ENCODE data around the gene KRT71. TPM values are rescaled to one million over a fixed set of nuclear protein-coding genes. Genes with fewer than 3 reads are reported as not detected.

KRT71 gene
- total and polyA plus RNA-seq, 2 of the 8 experiments (the other 6 are each of a cell fraction or from before 2014, with no cell fraction given) = not detected

DNA sequence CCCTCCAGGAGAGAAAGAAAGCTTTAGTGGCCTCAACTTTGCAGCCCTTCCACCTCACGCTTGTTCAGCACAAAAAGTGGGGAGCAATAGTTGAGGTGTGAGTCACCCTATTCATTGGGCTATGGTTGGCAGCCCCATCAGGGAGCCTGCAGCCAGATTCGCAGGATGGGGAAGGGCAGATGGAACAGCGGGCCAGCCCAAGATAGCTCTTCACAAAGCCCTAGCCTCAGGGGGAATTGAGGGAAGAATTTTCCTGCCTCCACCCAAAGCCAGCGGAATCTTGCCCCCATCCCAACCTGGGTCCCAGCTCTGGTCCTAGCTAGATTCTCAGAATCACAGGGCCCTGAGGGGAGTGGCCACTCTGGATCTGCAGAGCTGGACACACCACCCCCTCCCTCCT is 29.1 kb downstream of the KRT71 start:
- DNase-seq (ENCODE audit: low read depth in 1 of 2, low spot score in 2 of 2) (peak in 1 of 2 experiments; percentile 22), FAIRE-seq (no peak)
- no peak overlapping the region for H2BK12ac ChIP-seq (ENCODE audit: low read depth, low read length)
- no peak overlapping the region for H2BK20ac ChIP-seq (ENCODE audit: low read length)
- no peaks in the 10 kb centered on the region; a peak in 1 of 7 replicates for H3K27me3 ChIP-seq (replicated peaks in 1 of 4; ENCODE audit: control insufficient read depth in 3 of 4, extremely low read depth in 1 of 4, insufficient read depth in 3 of 4, low read length in 3 of 4)
- H3K36me3 ChIP-seq (ENCODE audit: control insufficient read depth in 2 of 4, insufficient read depth in 4 of 4, low read length in 3 of 4) = no peaks in the 10 kb centered on the region
- H3K9ac ChIP-seq (replicated peaks in 1 of 4; ENCODE audit: extremely low read depth in 1 of 4, low read depth in 3 of 4, low read length in 3 of 4) = no peak overlapping the region
- H3K56ac ChIP-seq (replicated peaks; ENCODE audit: insufficient read length, low read depth, low read length) = no peak overlapping the region
- no peaks in the 10 kb centered on the region for H3K23me2 ChIP-seq (ENCODE audit: low read depth, low read length)
- no peak overlapping the region for H3K4ac ChIP-seq (replicated peaks; ENCODE audit: insufficient read length, low read depth, low read length)
- H3K79me1 ChIP-seq (ENCODE audit: low read depth, low read length) = no peaks in the 10 kb centered on the region
- TF ChIP-seq EP300 (IDR thresholded peaks at IDR 0.05; ENCODE audit: borderline replicate concordance in 1 of 2, low read depth in 2 of 2, low read length in 2 of 2) = no peak
- no peak for TF ChIP-seq TCF12 (IDR thresholded peaks at IDR 0.05; ENCODE audit: low read depth, low read length)
- TF ChIP-seq SP1 (IDR thresholded peaks at IDR 0.05; ENCODE audit: low read depth, low read length) = no peak
- TF ChIP-seq CHD2 (IDR thresholded peaks at IDR 0.05; ENCODE audit: low read length) = no peak
- TF ChIP-seq JUN (IDR thresholded peaks at IDR 0.05; ENCODE audit: low read depth, low read length) = no peak
- TF ChIP-seq BRCA1 (IDR thresholded peaks at IDR 0.05; ENCODE audit: low read depth, low read length) = no peak
- TF ChIP-seq SIX5 (IDR thresholded peaks at IDR 0.05; ENCODE audit: low read depth, low read length) = no peak
- no peak for TF ChIP-seq TBP (IDR thresholded peaks at IDR 0.05; ENCODE audit: low read depth, low read length)
- no peak for TF ChIP-seq SUZ12 (IDR thresholded peaks at IDR 0.05; ENCODE audit: low read length)
- TF ChIP-seq MAX (IDR thresholded peaks at IDR 0.05) = no peak
- no peak for TF ChIP-seq ASH2L (IDR thresholded peaks at IDR 0.05; ENCODE audit: low read length)
- TF ChIP-seq RXRA (IDR thresholded peaks at IDR 0.05; ENCODE audit: insufficient read depth, low read depth, low read length) = no peak
- no peak overlapping the region for H4K8ac ChIP-seq (ENCODE audit: extremely low read depth, insufficient read depth, low read length)
- no peak overlapping the region for H3K23ac ChIP-seq (ENCODE audit: insufficient read length)
- H3K9me3 ChIP-seq (ENCODE audit: insufficient read depth in 2 of 2, low read depth in 1 of 2, low read length in 1 of 2) = no peaks in the 10 kb centered on the region
- no peaks in the 10 kb centered on the region for H3K79me2 ChIP-seq (ENCODE audit: control insufficient read depth in 1 of 2, insufficient read depth in 2 of 2, low read length in 2 of 2)
- peaks cover 0 to 1% (median 0%) of the 10 kb centered on the region in 4 experiments; a peak in 1 of 7 replicates for H3K4me1 ChIP-seq (replicated peaks in 1 of 4; ENCODE audit: control insufficient read depth in 3 of 4, insufficient read depth in 4 of 4, low read length in 3 of 4)
- no peak overlapping the region for H3K4me3 ChIP-seq (ENCODE audit: extremely low read depth in 1 of 4, insufficient read depth in 2 of 4, low read depth in 3 of 4, low read length in 4 of 4)
- H4K91ac ChIP-seq (replicated peaks; ENCODE audit: insufficient read length, low read length) = no peak overlapping the region
- H2BK5ac ChIP-seq (ENCODE audit: low read depth, low read length) = no peak overlapping the region
- no peaks in the 10 kb centered on the region for H4K20me1 ChIP-seq (replicated peaks in 1 of 2; ENCODE audit: control insufficient read depth in 1 of 2, insufficient read depth in 2 of 2, low read length in 2 of 2)
- no peak overlapping the region for H3K18ac ChIP-seq (ENCODE audit: extremely low read depth, low read length)
- H3K27ac ChIP-seq (ENCODE audit: low read depth, low read length) = no peak overlapping the region
- H3K14ac ChIP-seq (ENCODE audit: insufficient read length) = no peak overlapping the region
- no peak overlapping the region for H2BK120ac ChIP-seq (replicated peaks; ENCODE audit: low read depth, low read length)
- 84% methylated on average over 4 of the region's 4 CpGs; no CpG with 5 or more reads in 1 of the 2 experiments for WGBS, 2 experiments (ENCODE audit: extremely low coverage in 1 of 2, insufficient coverage in 1 of 2, insufficient read length in 1 of 2, insufficient replicate concordance in 2 of 2, low coverage in 1 of 2, low lambda C conversion rate in 2 of 2, missing lambda C conversion rate in 1 of 2)
- CTCF ChIA-PET (ENCODE audit: partially characterized antibody) = interaction anchor here (0.7 to 1.5 kb wide), 4 partner anchors 9 to 347 kb away, joined by 3 read pairs; no protein-coding TSS in a partner anchor
- H2AFZ ChIP-seq (ENCODE audit: low read length) = no peak overlapping the region
- no peak overlapping the region for H3K4me2 ChIP-seq (ENCODE audit: insufficient read depth in 1 of 2, low read depth in 2 of 2, low read length in 2 of 2)
- H4K5ac ChIP-seq (ENCODE audit: insufficient read length, low read depth, low read length) = no peak overlapping the region
- no peak overlapping the region for H2AK5ac ChIP-seq (ENCODE audit: low read depth, low read length)
- no peak overlapping the region for H2BK15ac ChIP-seq (ENCODE audit: low read length)
- POLR2A ChIA-PET (ENCODE audit: partially characterized antibody) = interaction anchor here (0.6 kb wide), 1 partner anchor 17 kb away, joined by 3 read pairs; no protein-coding TSS in a partner anchor

All from H1 (cell line).